HG03159 (cell line): Measurements from ENCODE around the gene SLC11A2.
"Not testable (repeated sequence)": the region's sequence is repeated elsewhere in the genome, so short reads cannot be mapped to it uniquely, and the experiment has no call there.

ENCODE experiments used
- ATAC-seq: cut with Tn5 transposase; IDR thresholded peaks from one replicate; pipeline ENCODE4 v1.9.1; 2021; ENCODE audit warnings: mild to moderate bottlenecking, moderate library complexity; ENCODE audit not compliant: unreplicated experiment

The SLC11A2 gene

DNA sequence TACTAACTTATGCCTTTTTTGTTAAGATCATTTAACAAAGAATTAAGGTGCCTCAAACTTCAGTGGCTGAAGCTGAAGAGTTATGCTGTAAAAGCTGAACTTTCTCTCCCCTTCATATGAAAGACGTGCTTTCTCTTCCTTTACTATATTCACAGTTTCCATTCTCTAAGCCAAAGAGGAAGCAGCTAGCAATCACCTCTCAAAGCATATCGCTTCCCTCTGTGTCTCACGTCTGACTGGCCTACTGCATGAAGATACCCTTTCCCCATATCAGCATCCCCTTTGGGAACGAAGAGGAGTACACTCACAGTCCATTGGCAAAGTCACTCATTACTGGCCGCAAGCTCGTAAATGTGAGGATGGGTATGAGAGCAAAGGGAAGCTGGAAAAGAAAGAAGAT, 34.9 kb downstream of the SLC11A2 start:
- no peak for ATAC-seq

DNA sequence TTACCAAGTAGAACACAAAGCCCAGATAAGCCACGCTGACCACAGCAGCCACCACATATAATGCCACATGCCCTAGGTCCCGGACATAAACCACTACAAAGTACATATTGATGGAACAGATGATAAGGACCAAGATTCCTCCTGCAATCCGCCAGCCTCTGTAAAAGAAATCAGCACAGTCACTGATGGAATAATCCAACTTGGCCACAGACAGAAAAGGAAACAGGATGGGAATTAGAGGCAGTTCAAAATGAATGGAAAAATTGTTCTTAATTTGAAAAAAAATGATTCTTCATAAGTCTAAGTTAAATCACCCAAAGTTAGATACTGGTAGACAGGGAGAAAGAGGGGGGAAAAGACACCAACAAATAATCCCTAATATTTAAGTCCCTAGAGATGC, 35.4 kb downstream of the SLC11A2 start:
- no peak for ATAC-seq

DNA sequence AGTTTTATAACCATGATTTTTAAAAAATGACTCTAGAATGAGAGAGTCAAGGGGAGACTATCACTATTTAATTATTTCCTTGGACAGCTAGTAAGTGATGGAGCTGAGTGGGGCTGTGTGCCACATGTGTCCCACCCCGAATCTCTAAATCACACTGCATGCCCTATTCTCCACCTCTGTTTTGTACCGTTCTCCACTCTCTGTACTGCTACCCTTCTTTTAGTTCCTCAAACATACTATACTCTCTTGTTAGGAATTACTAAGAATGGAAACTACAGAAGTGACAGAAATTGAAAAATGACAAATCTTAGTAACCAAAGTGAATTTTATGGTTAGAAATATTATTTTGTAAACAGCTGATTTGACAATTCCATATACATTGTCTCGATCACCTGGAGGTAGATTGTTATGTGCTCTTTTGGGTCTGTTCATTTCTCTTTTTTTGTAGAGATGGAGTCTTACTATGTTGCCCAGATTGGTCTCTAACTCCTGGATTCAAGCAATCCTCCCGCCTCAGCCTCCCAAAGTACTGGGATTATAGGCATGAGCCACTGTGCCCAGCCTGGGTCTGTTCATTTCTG, 35.9 kb downstream of the SLC11A2 start:
- no peak for ATAC-seq

DNA sequence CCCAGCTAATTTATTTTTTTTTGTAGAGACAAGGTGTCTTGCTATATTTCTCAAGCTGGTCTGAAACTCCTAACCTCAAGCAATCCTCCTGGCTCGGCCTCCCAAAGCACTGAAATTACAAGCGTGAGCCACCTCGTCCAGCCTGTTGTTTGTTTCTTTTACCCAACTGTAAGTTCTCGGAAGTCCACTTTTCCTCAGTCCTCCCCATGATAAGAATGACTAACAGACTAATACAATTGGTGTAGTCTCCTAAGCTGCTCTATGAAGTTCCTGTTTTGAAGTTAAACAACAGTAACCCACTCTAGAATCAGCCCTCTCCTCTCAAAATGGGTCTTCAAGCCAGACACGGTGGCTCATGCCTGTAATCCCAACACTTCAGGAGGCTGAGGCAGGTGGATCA, 37.3 kb downstream of the SLC11A2 start:
- ATAC-seq, result no peak

DNA sequence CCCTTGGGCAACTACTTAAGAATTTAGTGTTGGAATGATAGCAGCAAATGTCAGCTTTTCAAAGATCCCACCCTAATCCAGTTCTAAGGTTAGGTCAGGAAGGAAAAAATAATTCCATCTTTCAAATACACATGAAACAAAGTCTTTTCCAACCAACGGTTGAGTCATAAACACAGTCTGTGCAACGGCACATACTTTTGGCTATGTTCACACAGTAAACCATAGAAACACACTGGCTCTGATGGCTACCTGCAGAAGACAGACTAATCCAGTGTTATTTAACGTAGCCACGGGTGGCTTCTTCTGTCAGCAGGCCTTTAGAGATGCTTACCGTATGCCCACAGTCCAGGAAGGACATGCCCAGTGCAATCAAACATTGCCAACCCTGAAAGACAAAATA, 38.1 kb downstream of the SLC11A2 start:
- no peak for ATAC-seq

DNA sequence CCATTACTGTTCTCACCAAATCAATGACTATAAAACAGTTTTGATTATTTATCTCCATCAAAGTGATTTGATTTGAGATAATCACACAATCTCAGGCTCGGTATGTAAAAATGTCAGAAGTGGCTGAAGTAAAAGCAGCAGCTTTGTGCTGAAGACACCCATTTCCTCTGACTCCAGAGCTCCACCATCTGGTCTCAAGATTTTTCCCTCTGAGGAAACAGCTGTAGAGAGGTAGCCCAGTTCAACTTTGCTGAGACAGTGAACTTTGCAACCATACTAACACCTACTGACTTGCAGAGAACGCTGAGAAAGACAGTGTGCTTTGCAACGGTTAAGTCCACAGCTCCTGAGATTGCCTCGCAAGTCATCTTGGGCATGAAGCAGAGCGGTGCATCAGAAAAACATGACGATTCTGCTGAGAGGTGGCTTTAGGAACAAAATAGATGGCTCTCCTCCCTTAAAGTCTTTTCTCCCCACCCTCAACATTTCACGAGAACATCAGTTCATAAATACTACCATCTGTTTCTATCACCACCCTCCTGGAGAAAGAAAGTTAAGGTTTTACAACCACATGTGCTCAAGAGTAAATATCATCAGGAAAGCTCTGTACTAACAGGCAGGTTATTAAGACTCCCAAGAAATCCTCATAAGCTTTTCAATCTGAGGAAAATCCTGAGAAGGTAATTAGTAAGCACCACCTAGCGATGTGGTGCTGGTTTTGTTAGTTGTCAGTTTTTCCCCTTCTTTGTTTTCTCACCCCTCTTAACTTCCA, 39.0 kb downstream of the SLC11A2 start:
- ATAC-seq, result no peak

DNA sequence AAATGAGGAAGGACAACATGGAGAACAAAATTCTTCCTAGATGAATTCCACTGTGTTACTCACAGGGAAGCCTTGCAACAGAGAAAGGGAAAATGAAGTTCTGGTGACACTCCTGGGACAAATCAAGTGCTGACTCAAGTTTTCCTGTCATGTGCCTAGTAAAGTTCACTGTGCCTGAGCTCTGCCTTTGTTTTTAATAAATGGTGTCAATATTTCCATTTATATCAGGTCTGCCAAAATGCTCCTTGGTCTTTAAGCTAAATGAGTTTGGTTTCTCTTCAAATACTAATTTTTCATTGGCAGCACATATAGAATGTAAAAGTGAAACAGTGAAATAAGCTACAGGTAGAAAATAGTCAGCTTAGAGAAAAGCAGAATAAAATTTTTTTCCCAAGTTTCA, 40.9 kb downstream of the SLC11A2 start:
- ATAC-seq, result no peak

DNA sequence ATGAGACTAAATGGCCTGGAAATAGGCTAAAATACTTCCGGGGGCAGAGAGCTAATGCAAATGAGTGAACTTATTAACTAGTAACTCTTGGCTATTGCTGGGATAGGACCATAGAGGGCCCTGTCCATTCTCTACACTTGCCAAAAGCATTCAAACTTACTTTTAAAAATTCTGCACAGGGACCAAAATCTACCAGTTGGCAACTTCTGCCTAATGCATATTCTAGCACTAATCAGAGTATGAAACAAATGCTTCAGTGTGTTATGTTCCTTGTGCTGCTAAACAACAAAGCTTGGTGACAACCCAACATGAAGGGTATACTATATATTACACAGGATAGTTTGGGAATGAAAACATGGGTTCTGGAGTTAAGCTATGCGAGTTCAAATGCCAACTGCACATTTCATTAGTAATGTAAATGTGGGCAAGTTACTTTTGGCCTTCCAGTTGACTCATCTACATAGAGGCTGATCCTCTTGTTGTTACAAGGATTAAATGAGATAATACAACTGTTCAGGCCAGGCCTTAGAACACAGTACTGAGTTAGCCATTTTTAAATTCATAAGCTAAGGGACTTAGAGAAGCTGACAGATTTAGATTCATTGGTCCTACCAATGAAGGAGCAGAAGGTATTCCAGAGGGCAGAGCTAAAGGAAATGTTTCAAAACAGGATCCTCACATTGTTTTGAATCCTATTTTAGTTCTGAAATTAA, 41.4 kb downstream of the SLC11A2 start:
- ATAC-seq, result no peak

DNA sequence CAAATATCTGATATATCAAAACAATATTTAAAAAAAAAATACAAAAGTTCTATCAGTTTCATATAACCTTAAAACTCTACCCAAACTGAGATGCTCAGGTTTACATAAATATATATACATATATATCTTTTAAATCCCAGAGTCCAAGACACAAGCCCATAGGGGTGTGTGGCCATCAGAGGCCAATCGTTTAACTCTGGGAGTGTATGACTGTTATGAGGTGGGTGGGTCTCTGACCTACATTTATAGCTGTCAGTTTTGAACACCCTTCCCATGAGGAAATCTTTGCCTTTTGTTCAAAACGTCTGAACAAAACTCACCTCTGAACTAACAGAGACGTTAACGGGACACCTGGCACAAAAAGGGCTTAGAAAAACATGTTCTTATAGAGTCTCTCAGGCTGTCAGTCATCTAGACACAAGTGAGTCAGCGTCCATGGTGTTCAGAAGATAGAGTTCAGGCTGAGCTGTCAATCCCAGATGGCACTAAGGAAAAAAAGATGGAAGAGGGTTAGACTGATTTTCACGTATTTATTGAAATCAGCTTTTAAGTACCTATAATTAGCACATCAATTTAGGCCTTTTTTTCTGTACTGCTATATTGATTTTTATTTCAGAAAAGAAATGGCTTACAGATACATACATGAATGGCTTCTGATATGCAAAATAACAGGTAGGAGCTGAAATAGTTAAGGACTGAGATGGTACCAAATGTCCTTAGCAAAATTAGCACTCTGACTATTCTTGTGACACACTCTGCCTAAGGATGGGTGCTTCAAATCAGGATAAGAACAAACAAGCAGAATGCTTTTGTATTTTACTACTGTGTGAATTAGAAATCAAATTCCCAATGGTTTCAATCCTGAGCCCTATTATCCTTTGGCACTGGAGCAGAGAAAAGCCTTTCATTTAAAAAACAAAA, 44.6 kb downstream of the SLC11A2 start:
- ATAC-seq, result no peak

DNA sequence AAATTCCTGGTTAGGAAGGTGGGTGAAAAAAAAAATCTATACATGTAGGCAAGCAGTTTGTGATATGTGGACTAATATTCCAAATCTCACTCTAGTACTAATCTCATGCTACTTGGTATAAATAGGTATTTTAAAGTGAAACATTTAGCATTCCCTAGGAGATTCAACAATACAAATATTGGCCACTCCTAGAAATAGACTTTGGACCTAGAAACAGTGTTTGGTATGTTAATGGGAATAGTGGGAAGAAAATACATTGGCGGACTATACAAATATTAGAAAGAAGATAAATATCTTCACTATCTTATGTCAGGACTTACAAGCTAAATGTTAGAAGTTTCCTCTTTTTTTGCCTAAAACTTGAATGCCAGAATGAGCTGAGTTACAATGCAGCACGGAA, 45.6 kb downstream of the SLC11A2 start:
- no peak for ATAC-seq

DNA sequence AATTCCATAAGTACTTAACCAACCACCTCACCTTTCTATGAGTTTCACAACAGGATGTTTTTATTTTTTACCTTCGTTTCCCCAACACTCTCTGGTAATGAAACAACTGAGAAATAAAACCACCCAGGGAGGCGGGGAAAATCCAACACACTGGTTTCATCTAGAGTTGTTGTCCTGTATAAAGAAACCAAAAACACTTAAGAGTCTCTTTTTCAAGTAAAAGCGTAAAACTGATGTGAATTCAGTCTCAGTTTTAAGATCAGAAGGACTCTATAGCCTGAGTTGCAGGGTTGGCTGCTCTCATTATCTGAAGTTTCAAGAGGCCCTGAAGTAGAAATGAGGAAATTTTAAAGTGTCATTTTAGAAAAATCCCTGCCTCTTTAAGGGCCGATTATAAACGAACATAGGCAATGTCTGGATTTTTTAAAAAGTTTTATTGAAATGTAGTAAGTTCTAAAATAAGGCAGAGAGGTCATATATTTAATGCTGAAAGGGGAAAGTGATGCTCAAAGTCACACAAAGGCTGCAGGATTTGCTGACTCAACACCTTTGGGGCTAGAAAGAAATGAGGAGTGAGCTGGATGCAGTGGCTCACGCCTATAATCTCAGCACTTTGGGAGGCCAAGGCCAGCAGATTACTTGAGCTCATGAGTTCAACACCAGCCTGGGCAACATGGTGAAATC, 46.7 kb downstream of the SLC11A2 start:
- ATAC-seq, result no peak

DNA sequence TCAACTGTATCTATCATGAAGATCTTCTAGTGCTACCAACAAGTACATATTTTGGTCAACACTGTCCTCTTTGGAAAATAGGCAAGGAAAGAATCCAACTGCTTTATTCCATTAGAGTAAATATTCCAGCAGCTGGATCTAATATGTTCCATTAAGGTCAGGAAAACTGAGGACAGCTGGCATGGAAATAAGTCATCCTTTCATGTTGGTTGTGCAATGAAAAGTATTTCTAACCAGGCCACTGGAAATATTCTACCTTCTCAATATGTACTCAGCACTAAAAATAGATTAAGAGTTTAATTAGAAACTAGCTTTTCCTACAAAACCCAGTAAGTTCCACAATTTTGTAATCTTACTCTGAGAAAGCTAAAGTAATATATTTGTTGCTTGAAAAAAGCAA, 54.2 kb downstream of the SLC11A2 start:
- no peak for ATAC-seq

DNA sequence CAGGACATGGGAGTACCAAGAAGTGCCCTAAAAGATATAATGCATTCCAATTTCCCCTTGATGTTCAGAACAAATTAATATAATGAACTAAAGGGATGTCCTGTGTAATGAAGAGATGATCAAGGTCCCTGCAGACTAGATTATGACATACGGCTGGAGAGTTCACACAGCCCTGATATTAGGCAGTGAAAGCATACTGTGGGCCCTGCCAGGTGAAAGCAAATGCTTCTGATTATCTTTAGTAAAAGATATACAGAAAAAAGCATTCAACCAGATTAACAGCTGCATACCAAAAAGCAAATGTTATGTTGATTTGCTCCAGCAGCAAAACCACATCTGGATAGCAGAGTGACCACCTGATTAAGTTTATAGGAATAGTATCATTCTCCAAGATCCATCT, 61.8 kb downstream of the SLC11A2 start:
- ATAC-seq, result no peak

DNA sequence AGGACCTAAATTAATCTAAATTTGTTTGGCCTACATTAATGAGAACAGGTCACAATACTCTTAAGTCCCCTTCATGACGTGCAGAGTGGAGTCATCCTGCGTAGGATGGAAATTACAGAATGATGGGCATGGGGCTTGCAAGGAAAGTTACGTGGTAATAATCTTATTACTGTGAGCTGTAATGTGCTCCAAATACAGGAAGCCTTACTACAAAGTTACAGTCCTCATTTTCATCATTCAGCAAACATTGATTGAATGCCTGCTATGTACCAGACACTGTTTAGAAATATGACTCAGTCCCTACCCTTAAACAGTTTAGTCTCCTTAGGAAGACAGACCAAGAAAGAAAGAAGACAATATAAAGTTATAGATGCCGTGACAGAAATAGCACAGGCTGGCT, 64.5 kb downstream of the SLC11A2 start:
- no peak for ATAC-seq

DNA sequence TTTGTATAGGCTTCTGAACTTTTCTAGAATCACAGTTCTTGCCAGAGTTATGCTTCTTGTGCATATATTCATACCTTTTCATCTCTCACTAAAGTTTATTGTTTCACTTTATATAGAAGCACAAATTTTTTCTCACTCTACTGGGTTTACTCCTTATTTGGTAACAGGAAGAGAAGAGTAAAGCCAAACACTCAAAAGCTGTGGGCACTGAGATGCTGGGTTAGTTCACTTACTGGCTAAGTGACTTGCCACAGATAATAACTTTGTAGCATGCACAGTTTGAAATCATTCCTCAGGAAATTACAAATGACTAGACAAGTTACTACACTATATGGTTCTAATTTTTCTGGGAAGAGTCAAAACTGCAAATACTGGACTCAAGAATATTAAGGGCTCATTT, 66.1 kb downstream of the SLC11A2 start:
- no peak for ATAC-seq

DNA sequence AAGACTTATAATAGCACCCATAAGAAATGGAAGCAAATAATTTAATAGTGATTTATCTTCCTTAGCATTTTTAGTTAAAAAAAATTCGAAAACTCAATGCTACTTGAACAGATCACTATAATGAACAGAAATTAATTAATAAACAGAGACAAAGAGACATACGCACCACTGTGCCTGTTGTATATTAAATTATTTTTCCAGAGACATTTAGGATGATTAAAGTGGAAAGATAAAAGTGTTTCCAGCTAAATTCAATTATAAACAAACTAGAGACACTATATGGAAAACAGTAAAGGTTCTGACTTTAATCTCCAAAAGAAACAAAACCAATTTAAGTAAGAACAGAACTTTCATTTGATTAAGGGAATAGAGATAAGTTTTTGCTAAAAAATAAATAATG, 70.5 kb downstream of the SLC11A2 start:
- ATAC-seq, result no peak

DNA sequence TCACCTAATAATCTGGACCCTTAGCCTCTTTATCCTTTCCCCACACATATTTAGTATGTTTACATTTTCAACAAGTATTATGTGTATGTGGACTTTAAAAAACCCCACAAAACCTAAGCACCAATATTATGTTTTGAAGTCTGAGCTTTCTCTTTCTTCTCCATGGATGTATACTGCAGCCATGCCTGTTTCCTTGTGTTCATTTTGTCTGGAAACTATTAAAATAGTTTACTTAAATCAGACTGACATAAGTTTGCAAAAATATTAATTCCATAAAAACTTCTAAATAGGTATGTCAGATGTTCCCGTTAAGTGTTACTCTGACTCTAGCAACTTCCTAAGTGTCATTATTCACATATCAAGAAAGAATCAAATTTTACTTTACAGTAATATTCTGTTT, 70.9 kb downstream of the SLC11A2 start:
- ATAC-seq, result no peak

DNA sequence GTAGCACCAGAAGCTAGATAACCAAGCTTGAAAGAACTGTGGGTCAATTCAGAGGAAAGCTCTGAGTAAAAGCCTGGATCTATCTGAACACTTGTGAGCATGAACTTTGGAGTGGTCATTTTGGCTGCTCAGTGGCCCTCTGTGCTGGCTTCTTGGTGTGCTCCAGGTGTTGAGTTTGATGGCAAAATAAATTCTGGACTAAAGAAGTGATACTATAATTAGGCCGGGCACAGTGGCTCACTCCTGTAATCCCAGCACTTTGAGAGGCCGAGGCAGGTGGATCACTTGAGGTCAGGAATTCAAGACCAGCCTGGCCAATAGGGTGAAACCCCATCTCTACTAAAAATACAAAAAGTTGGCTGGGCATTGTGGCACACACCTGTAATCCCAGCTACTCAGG, 71.4 kb downstream of the SLC11A2 start:
- ATAC-seq, result not testable (repeated sequence)

DNA sequence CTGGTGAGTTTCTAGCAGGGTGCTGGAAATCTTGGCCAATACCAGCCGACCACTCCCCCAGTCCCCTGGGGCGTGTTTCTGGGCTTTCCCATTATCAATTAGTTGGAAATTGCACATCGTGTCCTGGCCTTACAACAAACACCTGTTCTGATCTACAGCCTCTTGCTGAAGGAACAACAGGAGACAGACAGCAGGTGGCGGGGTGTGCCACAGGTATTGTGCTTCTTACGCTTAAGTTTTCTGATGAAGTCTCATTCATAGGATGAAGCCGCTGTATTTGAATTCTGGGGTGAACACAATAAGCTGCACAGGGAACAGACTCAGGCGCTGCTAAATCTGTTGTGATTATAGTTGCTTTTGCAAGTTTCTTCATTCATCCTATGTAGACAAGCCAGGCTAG, 73.1 kb downstream of the SLC11A2 start:
- no peak for ATAC-seq

DNA sequence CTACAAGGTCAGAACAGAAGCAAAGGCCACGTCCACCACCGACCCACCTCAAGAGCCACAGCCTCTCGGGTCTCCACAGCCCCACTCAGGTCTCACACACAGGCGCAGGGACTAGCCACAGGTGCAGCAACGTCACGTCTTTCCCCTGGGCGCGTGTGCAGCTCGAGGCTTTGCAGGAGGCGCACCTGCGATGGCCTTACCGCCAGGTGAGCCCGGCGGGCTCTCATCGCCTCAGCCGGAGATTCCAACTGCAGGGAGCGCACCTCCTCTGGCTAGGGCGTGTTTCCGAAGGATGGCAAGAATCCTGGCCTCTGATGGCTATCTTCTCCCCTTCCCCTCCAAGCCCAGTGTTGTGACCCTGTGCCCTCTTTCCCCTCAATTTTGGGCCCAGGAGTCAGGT, 73.7 kb downstream of the SLC11A2 start, which contains the start of gene HIGD1C:
Gene HIGD1C (plus strand): TSS at position 35 of the 400 bp plus-strand sequence. CDS start 1,455 bp downstream, outside the sequence.
- no peak for ATAC-seq
